OCI-LY3 (cell line): ENCODE data around the gene TIMP3.

ENCODE experiments used
- H2AFZ ChIP-seq: fragments of 200-600, 300-600 bp; shearing (Covaris generic); 2 replicates; pipeline ENCODE4 v1.6.0; 2014; ENCODE audit warnings: antibody characterized with exemption, low read depth, low read length
- H3K27ac ChIP-seq: fragments of 200-600, 300-600 bp; sonication (generic); 2 replicates; pipeline ENCODE4 v1.5.1; 2014; ENCODE audit warnings: mild to moderate bottlenecking, low read length, moderate library complexity, mixed read lengths
- H3K27me3 ChIP-seq: fragments of 200-600, 300-600 bp; sonication (generic); 2 replicates; pipeline ENCODE4 v1.6.1; 2014; ENCODE audit warnings: low read depth, low read length, mixed read lengths
- H3K36me3 ChIP-seq: fragments of 200-600, 300-600 bp; sonication (generic); replicated peaks from 2 replicates; pipeline ENCODE3; 2014; ENCODE audit warnings: low read depth, low read length, mixed read lengths
- H3K4me1 ChIP-seq: fragments of 300-600, 200-600 bp; sonication (generic); 2 replicates; pipeline ENCODE4 v1.6.1; 2014; ENCODE audit warnings: low read length, mixed read lengths
- H3K4me2 ChIP-seq: fragments of 200-600, 300-600 bp; sonication (generic); 2 replicates; pipeline ENCODE4 v1.6.1; 2014; ENCODE audit warnings: low read length, mixed read lengths
- H3K4me3 ChIP-seq: fragments of 300-600, 200-600 bp; sonication (generic); 2 replicates; pipeline ENCODE4 v1.5.1; 2014; ENCODE audit warnings: antibody characterized with exemption, mild to moderate bottlenecking, low read length, moderate library complexity
- H3K79me2 ChIP-seq: fragments of 300-600, 200-600 bp; shearing (Covaris generic); 2 replicates; pipeline ENCODE4 v1.6.1; 2014; ENCODE audit warnings: mild to moderate bottlenecking, low read length, mixed read lengths
- H3K9ac ChIP-seq: fragments of 300-600, 200-600 bp; shearing (Covaris generic); 2 replicates; pipeline ENCODE4 v1.6.0; 2014; ENCODE audit warnings: mild to moderate bottlenecking, low read length, moderate library complexity
- H3K9me3 ChIP-seq: fragments of 200-600, 300-600 bp; shearing (Covaris generic); 2 replicates; pipeline ENCODE4 v1.6.1; 2014; ENCODE audit warnings: low read length, mixed read lengths; ENCODE audit not compliant: insufficient read depth
- H4K20me1 ChIP-seq: fragments of 200-600, 300-600 bp; sonication (generic); 2 replicates; pipeline ENCODE4 v1.6.1; 2016; ENCODE audit warnings: low read length, mixed read lengths; ENCODE audit not compliant: insufficient read depth
- CTCF ChIP-seq: fragments of 200-600, 300-600 bp; sonication (generic); IDR thresholded peaks from 2 replicates; pipeline ENCODE4 v1.5.1; 2014; ENCODE audit warnings: antibody characterized with exemption, low read length, low read depth
- EZH2phosphoT487 ChIP-seq: fragments of 200-600 bp; shearing (Covaris generic); IDR thresholded peaks from 2 replicates; pipeline ENCODE4 v1.6.1; 2018; ENCODE audit warnings: antibody characterized with exemption, mixed run types, low read depth

The TIMP3 gene

GRCh38 chr22:32826537-32826936, 25.0 kb downstream of the TIMP3 start:
- Histone ChIP-seq H3K9ac (no peak overlapping the region), H3K36me3 (no peaks in the 10 kb centered on the region), H3K9me3 (no peaks in the 10 kb centered on the region), H3K4me2 (no peak overlapping the region), H3K4me3 (no peak overlapping the region), H2AFZ (no peak overlapping the region), H3K27me3 (peaks cover 29% of the 10 kb centered on the region), H3K4me1 (no peaks in the 10 kb centered on the region), H4K20me1 (no peaks in the 10 kb centered on the region), H3K79me2 (no peaks in the 10 kb centered on the region), H3K27ac (no peak overlapping the region)
- TF ChIP-seq EZH2phosphoT487 (no peak), CTCF (no peak)

GRCh38 chr22:32827049-32827602, 25.6 kb downstream of the TIMP3 start:
- Histone ChIP-seq H3K4me1 (no peaks in the 10 kb centered on the region), H3K36me3 (no peaks in the 10 kb centered on the region), H3K4me3 (no peak overlapping the region), H3K79me2 (no peaks in the 10 kb centered on the region), H3K27ac (no peak overlapping the region), H4K20me1 (no peaks in the 10 kb centered on the region), H2AFZ (no peak overlapping the region), H3K4me2 (no peak overlapping the region), H3K9ac (no peak overlapping the region), H3K9me3 (no peaks in the 10 kb centered on the region), H3K27me3 (peaks cover 35% of the 10 kb centered on the region)
- TF ChIP-seq EZH2phosphoT487 (no peak), CTCF (no peak)

GRCh38 chr22:32828150-32828549, 26.6 kb downstream of the TIMP3 start:
- no peak overlapping the region for H3K27ac ChIP-seq
- no peak overlapping the region for H2AFZ ChIP-seq
- H3K4me3 ChIP-seq = no peak overlapping the region
- TF ChIP-seq EZH2phosphoT487 (no peak), CTCF (peak; percentile 17; the same call in 1 of the 2 replicates)
- peaks cover 36% of the 10 kb centered on the region for H3K27me3 ChIP-seq
- no peaks in the 10 kb centered on the region for H3K79me2 ChIP-seq
- no peak overlapping the region for H3K4me2 ChIP-seq
- H4K20me1 ChIP-seq = no peaks in the 10 kb centered on the region
- no peaks in the 10 kb centered on the region for H3K9me3 ChIP-seq
- no peak overlapping the region for H3K9ac ChIP-seq
- H3K4me1 ChIP-seq = no peaks in the 10 kb centered on the region
- no peaks in the 10 kb centered on the region for H3K36me3 ChIP-seq

GRCh38 chr22:32828561-32828960, 27.1 kb downstream of the TIMP3 start:
- Histone ChIP-seq H2AFZ (no peak overlapping the region), H3K4me1 (no peaks in the 10 kb centered on the region), H3K4me2 (no peak overlapping the region), H3K27me3 (peaks cover 36% of the 10 kb centered on the region), H3K4me3 (no peak overlapping the region), H3K9me3 (no peaks in the 10 kb centered on the region), H3K27ac (no peak overlapping the region), H3K9ac (no peak overlapping the region), H3K79me2 (no peaks in the 10 kb centered on the region), H4K20me1 (no peaks in the 10 kb centered on the region), H3K36me3 (no peaks in the 10 kb centered on the region)
- no peak for TF ChIP-seq CTCF
- no peak for TF ChIP-seq EZH2phosphoT487
